ENCODE results near the gene RNASE2.
"Not testable (repeated sequence)": the region's sequence is repeated elsewhere in the genome, so short reads cannot be mapped to it uniquely, and the experiment has no call there.

RNASE2 gene

GRCh38 chr14:20954736-20955537 lies at the start of gene RNASE2:
RNASE2 (plus strand) TSS chr14:20955487; CDS start chr14:20955772, 285 bp downstream.
- DNase-seq: not testable (repeated sequence)

DNA sequence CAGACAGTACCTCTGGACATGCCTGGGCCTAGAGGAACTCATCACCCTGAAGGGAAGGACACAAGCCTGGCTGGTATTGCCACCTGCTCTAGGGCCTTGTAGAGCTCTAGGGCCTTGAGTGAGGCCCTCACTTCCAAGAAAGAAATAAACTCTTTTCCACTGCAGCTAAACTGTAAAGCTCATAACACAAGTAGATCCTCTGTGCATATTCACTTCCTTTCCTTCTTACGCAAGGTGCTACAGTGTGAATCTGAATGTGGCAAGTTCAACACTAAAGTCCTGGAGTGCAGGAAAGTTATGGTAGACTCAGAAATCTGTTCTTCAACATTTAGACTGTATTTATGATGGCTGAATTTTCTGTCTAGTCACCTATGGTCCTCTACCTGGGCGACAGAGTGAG lies 49.6 kb upstream of the RNASE2 start:
- no peak for DNase-seq

DNA sequence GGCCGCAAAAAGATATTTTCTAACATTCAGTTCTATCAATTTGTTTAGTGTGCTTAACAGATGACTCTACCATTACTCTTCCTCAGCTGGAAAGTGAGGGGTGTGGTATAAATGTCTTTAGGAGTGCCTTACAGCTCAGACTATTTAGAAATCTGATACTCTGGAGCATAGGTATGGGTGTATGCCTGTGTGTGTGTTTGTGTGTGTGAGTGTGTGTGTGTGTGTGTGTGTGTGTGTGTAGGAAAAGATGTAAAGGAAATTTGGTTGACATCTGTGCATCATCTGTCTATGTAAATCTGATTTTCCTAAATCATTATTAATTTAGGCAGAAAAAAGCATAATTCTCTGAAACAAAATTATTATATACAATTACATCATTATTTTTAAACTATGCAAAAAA lies 48.1 kb upstream of the RNASE2 start:
- no peak for DNase-seq

DNA sequence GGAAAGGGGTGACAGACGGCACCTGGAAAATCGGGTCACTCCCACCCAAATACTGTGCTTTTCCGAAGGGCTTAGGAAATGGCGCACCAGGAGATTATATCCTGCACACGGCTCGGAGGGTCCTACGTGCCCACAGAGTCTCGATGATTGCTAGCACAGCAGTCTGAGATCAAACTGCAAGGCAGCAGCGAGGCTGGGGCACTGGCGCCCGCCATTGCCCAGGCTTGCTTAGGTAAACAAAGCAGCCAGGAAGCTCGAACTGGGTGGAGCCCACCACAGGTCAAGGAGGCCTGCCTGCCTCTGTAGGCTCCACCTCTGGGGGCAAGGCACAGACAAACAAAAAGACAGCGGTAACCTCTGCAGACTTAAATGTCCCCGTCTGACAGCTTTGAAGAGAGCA lies 44.5 kb upstream of the RNASE2 start:
- DNase-seq: not testable (repeated sequence)

- not testable (repeated sequence) for DNase-seq
These were observed 36.1 kb upstream of the RNASE2 start for GRCh38 chr14:20919038-20919756.

- not testable (repeated sequence) for DNase-seq
These were observed 31.5 kb upstream of the RNASE2 start for GRCh38 chr14:20923766-20924297.

- DNase-seq: no peak
These were observed 21.0 kb upstream of the RNASE2 start for GRCh38 chr14:20934148-20934762.

- DNase-seq: no peak
These were observed 19.8 kb upstream of the RNASE2 start for GRCh38 chr14:20935303-20935984.

DNA sequence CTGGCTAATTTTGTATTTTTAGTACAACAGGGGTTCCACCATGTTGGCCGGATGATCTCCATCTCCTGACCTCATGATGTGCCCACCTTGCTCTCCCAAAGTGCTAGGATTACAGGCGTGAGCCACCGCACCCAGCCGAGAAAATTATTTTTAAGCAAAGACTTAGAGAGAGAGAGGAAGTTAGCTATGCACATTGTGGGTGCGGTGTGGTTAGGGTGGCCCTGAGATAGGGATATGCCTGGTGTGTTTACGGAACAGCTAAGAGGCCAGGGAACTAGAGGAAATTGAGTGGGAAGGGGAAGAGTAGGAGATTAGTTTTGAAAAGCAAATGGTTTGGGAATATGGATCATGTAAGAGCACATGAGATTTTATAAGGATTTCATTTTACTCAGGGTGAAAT lies 10.1 kb upstream of the RNASE2 start:
- DNase-seq: not testable (repeated sequence)

DNA sequence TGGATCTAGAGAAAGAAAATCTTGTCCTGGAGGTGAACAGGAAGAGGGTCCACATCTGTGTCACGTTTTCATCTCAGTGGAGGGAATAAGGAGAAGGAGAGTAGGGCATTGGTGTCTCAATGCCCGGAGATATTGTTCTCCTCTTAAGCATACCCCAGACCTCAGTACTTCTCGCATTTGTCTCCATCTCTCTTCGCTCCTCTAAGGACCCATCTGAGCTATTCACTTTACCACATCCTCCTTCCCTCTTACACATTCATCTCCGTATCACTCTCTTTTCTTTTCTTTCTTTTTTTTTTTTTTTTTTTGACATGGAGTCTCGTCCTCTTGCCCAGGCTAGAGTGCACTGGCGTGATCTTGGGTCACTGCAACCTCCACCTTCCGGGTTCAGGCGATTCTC lies 8.6 kb upstream of the RNASE2 start:
- not testable (repeated sequence) for DNase-seq

DNA sequence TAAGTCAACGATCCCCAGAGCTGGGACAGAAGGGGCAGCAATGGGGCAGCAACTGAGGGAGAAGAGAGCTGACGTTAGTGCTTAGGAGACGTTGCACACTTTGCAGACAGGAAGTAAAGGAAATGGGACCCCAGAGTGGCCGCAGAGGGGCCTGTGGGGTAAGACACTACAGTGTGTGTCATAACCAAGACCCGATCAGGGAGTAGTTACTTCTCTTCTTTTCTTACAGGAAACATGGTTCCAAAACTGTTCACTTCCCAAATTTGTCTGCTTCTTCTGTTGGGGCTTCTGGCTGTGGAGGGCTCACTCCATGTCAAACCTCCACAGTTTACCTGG lies 219 bp downstream of the RNASE2 start:
- DNase-seq: not testable (repeated sequence)

GRCh38 chr14:20956376-20956976 lies 1.2 kb downstream of the RNASE2 start:
- DNase-seq: no peak

DNA sequence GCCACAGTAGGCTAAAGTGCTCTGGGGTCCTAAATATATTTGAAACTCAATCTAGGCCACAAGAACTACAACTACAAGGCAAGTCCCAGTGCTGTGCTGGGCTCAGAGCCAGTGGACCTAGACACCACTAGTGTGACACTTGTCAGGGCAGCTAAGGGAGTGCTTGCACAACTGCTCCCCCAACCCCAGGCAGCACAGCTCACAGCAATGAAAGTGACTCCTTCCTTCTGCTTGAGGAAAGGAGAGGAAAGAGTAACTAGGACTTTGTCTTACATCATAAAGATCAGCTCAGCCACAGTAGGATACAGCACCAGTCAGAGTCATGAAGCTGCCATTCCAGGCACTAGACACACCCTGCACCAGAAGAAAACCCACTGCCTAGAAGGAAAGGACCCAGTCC lies 3.7 kb downstream of the RNASE2 start:
- DNase-seq: not testable (repeated sequence)

DNA sequence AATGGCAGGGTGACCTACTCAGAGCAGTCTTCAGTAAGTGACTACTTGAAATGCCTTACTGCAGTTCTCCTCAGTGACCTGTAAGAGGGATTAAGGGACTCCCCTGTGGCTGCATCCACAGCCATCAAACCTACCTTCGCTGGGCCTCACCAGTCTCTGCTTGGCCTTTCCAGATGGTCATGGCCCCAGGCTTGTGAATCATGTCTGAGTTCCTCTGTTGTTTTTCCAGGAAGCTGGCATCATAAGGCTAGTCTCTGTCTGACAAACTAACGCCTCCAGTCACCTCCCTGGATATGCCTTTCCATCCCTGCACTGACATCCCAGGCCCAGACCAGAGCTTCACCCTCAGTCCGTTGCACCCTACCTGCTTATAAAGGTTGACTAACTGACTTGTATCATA lies 14.0 kb downstream of the RNASE2 start:
- no peak for DNase-seq

DNA sequence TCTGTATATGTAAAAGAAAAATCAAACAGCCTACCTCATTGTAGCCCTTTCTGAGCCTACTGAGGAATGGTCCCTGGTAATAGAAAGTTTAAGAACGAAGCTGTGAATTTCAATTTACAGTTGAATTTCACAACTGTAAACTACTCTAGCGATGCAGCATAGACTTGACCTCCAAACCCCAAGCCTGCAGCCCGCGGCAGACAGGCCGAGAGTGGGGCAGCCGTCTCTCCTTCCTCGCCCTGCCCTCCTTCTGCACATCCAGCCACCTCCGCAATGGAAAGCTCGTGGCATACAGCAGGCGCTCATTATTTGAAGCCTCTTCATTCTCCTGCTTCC lies 15.3 kb downstream of the RNASE2 start:
- no peak for DNase-seq

DNA sequence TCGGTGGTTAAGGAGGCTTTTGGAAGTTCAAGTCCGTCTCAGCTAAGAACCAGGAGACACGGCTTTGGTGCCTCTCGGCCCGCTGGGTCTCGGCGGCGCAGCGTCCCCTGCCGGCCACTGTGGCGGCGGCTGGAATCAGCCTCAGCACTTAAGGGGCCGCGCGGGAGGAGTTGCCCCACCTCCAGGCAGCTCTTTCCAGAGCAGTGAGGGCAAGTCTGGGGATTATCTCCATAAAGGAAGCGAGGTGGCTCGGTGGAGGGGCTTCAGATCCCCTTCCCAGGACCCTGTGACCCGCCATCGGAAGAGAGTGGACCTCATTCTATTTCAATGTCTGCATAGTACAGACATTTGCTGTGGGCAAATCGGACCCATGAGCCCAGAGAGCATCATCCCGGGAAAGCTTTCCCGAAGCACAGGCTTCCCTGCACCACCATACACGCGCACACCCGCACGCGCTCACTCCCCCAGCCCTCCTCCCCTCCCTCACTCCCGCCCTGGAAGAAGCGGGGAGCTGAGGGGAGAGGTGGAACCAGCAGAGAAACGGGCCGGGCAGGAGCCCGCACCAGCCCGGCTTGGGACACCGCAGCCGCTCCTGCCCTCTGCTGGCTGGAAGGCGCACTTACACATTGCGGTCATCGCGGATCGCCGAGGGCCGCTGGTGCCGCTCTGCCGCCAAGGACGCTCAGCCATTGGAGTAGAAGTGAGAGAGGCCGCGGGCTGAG lies 15.9 kb downstream of the RNASE2 start:
- peak; percentile 82 for DNase-seq

DNA sequence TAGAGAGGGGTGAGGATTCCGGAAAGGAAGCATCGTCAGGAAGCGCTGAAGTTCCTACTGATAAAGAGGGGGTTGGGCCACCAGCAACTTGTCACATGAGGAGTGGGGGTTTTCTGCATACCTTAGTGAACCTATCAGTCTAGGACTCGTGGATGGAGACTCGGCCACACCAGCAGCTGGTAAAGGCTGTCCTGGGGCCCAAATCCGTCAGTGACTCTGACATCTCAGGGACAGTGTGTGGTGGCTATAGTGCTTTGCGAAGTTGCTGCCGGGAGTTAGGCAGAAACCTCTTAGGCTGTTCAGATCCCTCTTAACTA lies 16.4 kb downstream of the RNASE2 start:
- DNase-seq: no peak

DNA sequence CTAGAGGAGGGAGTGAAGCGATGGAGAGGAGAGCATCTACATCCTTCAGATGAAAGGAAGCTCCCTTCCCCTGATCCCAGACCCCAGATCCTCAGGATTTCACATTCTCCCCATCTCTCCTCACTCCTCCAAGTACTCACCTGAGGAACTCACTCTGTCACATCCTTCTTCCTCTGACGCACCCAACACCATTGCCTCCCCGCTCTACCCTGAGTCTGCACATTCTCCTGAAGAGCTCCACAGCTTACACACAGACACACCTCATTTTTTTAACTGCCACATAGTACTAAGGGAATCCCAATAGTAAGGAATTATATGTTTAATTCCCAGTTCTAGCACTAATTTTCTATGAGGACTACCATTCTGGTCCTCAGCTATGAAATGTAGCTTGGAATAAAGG lies 18.2 kb downstream of the RNASE2 start:
- DNase-seq: no peak

- DNase-seq: no peak
These were observed 21.0 kb downstream of the RNASE2 start for GRCh38 chr14:20976291-20976690.

DNA sequence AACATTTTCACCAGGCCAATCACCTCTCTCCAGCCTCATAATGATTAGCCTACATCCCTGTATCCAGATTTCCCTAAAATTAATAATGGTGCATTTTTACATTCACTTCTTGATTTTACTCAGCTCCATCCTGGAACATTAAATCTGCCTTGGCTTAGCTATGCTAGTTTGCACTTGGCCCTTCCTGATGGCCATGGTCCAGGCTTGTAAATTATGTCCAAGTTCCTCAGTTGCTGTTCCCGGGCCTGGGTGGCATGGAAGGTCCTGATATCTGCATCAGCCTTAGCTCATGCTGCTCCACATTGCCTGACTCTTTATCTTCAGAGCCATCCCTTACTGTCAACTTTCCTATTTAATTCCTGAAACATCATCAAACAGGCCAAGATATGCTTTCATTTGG lies 23.4 kb downstream of the RNASE2 start:
- no peak for DNase-seq

DNA sequence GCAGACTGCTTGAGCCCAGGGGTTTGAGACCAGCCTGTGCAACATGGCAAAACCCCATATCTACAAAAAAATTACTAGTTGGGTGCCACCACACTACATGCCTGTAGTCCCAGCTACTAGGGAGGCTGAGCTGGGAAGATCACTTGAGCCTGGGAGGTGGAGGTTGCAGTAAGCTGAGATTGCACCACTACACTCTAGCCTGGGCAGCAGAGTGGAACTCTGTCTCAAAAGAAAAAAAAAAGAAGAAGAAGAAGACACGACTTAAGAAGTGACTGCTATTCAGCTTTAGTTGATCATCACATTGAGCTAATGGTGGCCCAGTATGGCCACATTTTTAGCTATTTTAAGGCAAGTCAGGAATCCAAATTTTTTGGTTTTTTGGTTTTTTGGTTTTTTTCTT lies 25.6 kb downstream of the RNASE2 start:
- no peak for DNase-seq

DNA sequence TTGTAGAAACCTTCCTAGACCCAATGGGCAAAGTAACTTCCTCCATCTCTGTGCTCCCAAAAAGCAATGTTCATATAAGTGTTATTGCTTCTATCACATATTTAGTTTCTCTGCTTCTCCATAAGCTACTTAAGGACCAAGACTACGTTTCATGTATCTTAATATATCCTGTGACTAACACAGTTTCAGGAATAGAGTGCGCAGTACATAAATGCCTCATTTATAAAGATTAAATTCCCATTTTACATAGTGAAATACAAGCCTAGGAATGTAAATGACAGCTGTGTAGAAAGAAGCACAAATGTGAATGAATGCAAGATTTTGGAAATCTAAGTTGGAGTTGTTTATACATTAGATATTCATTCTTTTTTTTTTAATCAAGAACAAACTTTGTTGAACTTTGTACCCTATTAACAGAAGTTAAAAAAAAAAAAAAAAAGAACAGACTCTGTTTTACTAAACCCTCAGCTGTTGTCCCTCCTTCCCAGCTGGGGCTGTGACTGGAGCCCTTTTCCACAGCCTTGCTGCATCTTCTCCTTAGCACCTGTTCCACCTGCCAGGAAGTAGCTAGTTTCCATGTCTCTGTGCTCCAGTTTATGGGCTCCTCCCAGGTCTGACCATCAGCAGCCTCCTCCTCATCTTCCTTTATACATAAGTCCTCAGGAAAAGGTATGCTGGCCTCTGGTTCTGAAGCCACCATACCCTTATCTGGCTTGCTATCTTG lies 27.5 kb downstream of the RNASE2 start:
- no peak for DNase-seq

Data from activated T-cell treated with anti-CD3 and anti-CD28 coated beads, Interleukin-2, amount 50 U/mL, for 1 hour (primary cell).